Activated naive CD4-positive, alpha-beta T cell (primary cell): ENCODE measurements around the gene FARS2.

Source experiments
- DNase-seq, 4 experiments: peaks; one replicate each; lab custom pipeline; 2025; lab: John Stamatoyannopoulos, UW

FARS2 gene

GRCh38 chr6:5326022-5326641 is 64.8 kb downstream of the FARS2 start:
- DNase-seq, result no peak

GRCh38 chr6:5328800-5329199 is 67.5 kb downstream of the FARS2 start:
- DNase-seq, result no peak

GRCh38 chr6:5331845-5332442 is 70.6 kb downstream of the FARS2 start:
- no peak for DNase-seq

- no peak for DNase-seq
These were observed 72.3 kb downstream of the FARS2 start for GRCh38 chr6:5333658-5334057.

- no peak for DNase-seq
These were observed 73.0 kb downstream of the FARS2 start for GRCh38 chr6:5334341-5334740.

GRCh38 chr6:5335020-5335419 is 73.7 kb downstream of the FARS2 start:
- DNase-seq, result no peak

GRCh38 chr6:5337573-5337972 is 76.3 kb downstream of the FARS2 start:
- DNase-seq, result no peak

GRCh38 chr6:5338177-5338960 is 77.1 kb downstream of the FARS2 start:
- no peak for DNase-seq

- no peak for DNase-seq
These were observed 78.5 kb downstream of the FARS2 start for GRCh38 chr6:5339786-5340185.

GRCh38 chr6:5341845-5342244 is 80.5 kb downstream of the FARS2 start:
- DNase-seq, result no peak

GRCh38 chr6:5343998-5344397 is 82.7 kb downstream of the FARS2 start:
- no peak for DNase-seq

- no peak for DNase-seq
These were observed 84.0 kb downstream of the FARS2 start for GRCh38 chr6:5345324-5345723.

GRCh38 chr6:5351552-5352210 is 90.4 kb downstream of the FARS2 start:
- DNase-seq, result no peak

GRCh38 chr6:5353971-5354370 is 92.7 kb downstream of the FARS2 start:
- no peak for DNase-seq

- no peak for DNase-seq
These were observed 96.2 kb downstream of the FARS2 start for GRCh38 chr6:5357486-5357885.

GRCh38 chr6:5359417-5359816 is 98.1 kb downstream of the FARS2 start:
- no peak for DNase-seq

- no peak for DNase-seq
These were observed 100.1 kb downstream of the FARS2 start for GRCh38 chr6:5361396-5361795.

GRCh38 chr6:5365436-5366195 is 104.3 kb downstream of the FARS2 start:
- no peak for DNase-seq

- DNase-seq, result no peak
These were observed 105.6 kb downstream of the FARS2 start for GRCh38 chr6:5366941-5367340.

- no peak for DNase-seq
These were observed 106.2 kb downstream of the FARS2 start for GRCh38 chr6:5367510-5367909.

GRCh38 chr6:5373430-5373829 is 112.1 kb downstream of the FARS2 start:
- no peak for DNase-seq

GRCh38 chr6:5378331-5378730 is 117.0 kb downstream of the FARS2 start:
- no peak for DNase-seq
